GM19240 (cell line): ENCODE data around the gene SIK3.
"Not testable (repeated sequence)": the region's sequence is repeated elsewhere in the genome, so short reads cannot be mapped to it uniquely, and the experiment has no call there.

Source experiments
- DNase-seq: peaks from one replicate; pipeline ENCODE4 v3.0.0; 2011; ENCODE audit warnings: low spot score; ENCODE audit not compliant: insufficient read length

SIK3 gene

GRCh38 chr11:117076941-117077691, 21.1 kb downstream of the SIK3 start:
- no peak for DNase-seq

- no peak for DNase-seq
These were observed 23.0 kb downstream of the SIK3 start for GRCh38 chr11:117075186-117075585.

GRCh38 chr11:117074119-117074518, 24.1 kb downstream of the SIK3 start:
- no peak for DNase-seq

GRCh38 chr11:117073539-117073938, 24.7 kb downstream of the SIK3 start:
- no peak for DNase-seq

GRCh38 chr11:117072517-117073461, 25.4 kb downstream of the SIK3 start:
- DNase-seq: no peak

GRCh38 chr11:117071344-117071787, 26.9 kb downstream of the SIK3 start:
- no peak for DNase-seq

- no peak for DNase-seq
These were observed 28.2 kb downstream of the SIK3 start for GRCh38 chr11:117070016-117070415.

- no peak for DNase-seq
These were observed 29.8 kb downstream of the SIK3 start for GRCh38 chr11:117068303-117068860.

- no peak for DNase-seq
These were observed 31.3 kb downstream of the SIK3 start for GRCh38 chr11:117066959-117067358.

- no peak for DNase-seq
These were observed 34.0 kb downstream of the SIK3 start for GRCh38 chr11:117064275-117064674.

- no peak for DNase-seq
These were observed 35.7 kb downstream of the SIK3 start for GRCh38 chr11:117062498-117062897.

GRCh38 chr11:117061256-117061655, 37.0 kb downstream of the SIK3 start:
- no peak for DNase-seq

- DNase-seq: no peak
These were observed 38.5 kb downstream of the SIK3 start for GRCh38 chr11:117059611-117060148.

- DNase-seq: no peak
These were observed 39.4 kb downstream of the SIK3 start for GRCh38 chr11:117058761-117059261.

GRCh38 chr11:117057727-117058126, 40.5 kb downstream of the SIK3 start:
- DNase-seq: no peak

GRCh38 chr11:117057317-117057716, 40.9 kb downstream of the SIK3 start:
- DNase-seq: no peak

- no peak for DNase-seq
These were observed 42.8 kb downstream of the SIK3 start for GRCh38 chr11:117055469-117055868.

- DNase-seq: no peak
These were observed 43.8 kb downstream of the SIK3 start for GRCh38 chr11:117054382-117054781.

- DNase-seq: no peak
These were observed 45.8 kb downstream of the SIK3 start for GRCh38 chr11:117052196-117053149.

- DNase-seq: not testable (repeated sequence)
These were observed 48.1 kb downstream of the SIK3 start for GRCh38 chr11:117050121-117050520.
